Hepatocyte (in vitro differentiated cells): Measurements from ENCODE around the gene SLC6A12.

ENCODE experiments used
- EZH2 ChIP-seq: fragments of 200-600 bp; sonication (generic); IDR thresholded peaks from 2 replicates; pipeline ENCODE4 v1.6.1; 2016; ENCODE audit warnings: antibody characterized with exemption, mild to moderate bottlenecking, borderline replicate concordance
- EZH2phosphoT487 ChIP-seq: fragments of 200-600 bp; sonication (generic); IDR thresholded peaks from one replicate; pipeline ENCODE4 v1.6.1; 2018; ENCODE audit warnings: antibody characterized with exemption, mild to moderate bottlenecking, low read depth, moderate library complexity; ENCODE audit not compliant: unreplicated experiment, severe bottlenecking
- TF ChIP-seq, protein P1 (sequence below): fragments of 200-600 bp; sonication (generic); IDR thresholded peaks from 2 replicates; pipeline ENCODE4 v1.5.1; 2016; ENCODE audit warnings: antibody characterized with exemption, mild to moderate bottlenecking; ENCODE audit not compliant: poor library complexity

DNA sequence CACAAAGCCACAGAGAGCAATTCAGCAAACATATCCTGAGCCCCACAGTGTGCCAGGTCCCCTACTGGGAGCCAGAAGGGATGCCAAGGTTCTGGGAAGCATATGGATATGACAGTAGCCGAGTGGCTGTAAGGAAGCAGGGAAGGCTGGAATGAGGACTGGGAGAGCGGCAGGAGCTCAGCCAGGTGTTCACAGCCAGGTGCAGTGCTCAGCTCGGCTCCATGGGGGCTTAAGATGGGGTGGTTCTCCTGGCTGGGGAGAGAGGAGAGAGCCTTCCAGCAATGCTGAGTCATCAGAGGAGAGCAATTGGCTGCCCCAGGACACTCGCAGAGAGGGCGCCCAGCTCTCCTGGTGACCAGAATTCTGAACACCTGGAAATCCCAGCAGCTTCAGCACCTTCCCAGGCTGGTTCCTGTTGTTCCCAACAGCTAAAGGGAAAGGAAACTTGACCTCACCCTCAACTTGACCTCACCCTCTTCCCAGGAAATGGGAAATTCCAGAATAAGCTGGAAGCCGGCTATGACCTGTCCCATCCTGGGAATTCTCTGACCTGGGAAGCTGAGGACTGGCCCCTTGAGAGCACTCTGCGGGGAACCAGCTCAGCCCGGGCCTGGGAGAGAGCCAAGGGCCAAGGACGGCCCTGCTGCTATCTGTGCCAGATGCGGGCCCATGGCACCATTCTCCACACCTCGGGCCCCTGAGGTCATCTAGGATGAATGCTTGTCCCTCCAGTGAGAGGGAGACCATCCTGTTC lies 34.6 kb downstream of the SLC6A12 start:
- TF ChIP-seq, protein P1, sequence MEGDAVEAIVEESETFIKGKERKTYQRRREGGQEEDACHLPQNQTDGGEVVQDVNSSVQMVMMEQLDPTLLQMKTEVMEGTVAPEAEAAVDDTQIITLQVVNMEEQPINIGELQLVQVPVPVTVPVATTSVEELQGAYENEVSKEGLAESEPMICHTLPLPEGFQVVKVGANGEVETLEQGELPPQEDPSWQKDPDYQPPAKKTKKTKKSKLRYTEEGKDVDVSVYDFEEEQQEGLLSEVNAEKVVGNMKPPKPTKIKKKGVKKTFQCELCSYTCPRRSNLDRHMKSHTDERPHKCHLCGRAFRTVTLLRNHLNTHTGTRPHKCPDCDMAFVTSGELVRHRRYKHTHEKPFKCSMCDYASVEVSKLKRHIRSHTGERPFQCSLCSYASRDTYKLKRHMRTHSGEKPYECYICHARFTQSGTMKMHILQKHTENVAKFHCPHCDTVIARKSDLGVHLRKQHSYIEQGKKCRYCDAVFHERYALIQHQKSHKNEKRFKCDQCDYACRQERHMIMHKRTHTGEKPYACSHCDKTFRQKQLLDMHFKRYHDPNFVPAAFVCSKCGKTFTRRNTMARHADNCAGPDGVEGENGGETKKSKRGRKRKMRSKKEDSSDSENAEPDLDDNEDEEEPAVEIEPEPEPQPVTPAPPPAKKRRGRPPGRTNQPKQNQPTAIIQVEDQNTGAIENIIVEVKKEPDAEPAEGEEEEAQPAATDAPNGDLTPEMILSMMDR, result no peak
- TF ChIP-seq EZH2 (no peak), EZH2phosphoT487 (no peak)
